GM12872 (cell line): Measurements from ENCODE around the gene PCSK6.

Experiments used
- TF ChIP-seq, protein P1 (sequence below): IDR thresholded peaks from 3 replicates; pipeline ENCODE4 v1.5.1; 2011; ENCODE audit warnings: low read depth, mild to moderate bottlenecking, low read length, moderate library complexity; ENCODE audit not compliant: insufficient read depth

PCSK6 gene

DNA sequence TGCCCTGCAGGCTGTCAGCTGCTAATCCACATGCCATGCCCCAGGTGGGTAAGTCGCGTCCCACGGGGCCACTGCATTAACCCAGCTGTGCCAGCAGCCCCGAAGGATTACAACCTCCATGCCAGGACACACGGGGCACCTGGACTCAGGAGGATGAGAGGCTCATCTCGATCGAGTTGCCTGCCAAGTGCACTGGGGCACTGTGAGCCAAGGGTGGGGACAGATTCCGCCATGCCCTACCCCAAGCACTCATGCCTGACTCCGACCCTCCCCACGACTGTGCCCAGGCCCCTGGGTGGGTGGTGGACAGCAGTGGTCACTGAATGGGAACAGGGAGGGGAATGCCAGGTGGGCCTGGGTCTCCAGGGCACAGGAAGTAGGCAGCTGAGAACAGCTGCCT is 173.8 kb downstream of the PCSK6 start:
- TF ChIP-seq, protein P1, sequence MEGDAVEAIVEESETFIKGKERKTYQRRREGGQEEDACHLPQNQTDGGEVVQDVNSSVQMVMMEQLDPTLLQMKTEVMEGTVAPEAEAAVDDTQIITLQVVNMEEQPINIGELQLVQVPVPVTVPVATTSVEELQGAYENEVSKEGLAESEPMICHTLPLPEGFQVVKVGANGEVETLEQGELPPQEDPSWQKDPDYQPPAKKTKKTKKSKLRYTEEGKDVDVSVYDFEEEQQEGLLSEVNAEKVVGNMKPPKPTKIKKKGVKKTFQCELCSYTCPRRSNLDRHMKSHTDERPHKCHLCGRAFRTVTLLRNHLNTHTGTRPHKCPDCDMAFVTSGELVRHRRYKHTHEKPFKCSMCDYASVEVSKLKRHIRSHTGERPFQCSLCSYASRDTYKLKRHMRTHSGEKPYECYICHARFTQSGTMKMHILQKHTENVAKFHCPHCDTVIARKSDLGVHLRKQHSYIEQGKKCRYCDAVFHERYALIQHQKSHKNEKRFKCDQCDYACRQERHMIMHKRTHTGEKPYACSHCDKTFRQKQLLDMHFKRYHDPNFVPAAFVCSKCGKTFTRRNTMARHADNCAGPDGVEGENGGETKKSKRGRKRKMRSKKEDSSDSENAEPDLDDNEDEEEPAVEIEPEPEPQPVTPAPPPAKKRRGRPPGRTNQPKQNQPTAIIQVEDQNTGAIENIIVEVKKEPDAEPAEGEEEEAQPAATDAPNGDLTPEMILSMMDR: no peak

DNA sequence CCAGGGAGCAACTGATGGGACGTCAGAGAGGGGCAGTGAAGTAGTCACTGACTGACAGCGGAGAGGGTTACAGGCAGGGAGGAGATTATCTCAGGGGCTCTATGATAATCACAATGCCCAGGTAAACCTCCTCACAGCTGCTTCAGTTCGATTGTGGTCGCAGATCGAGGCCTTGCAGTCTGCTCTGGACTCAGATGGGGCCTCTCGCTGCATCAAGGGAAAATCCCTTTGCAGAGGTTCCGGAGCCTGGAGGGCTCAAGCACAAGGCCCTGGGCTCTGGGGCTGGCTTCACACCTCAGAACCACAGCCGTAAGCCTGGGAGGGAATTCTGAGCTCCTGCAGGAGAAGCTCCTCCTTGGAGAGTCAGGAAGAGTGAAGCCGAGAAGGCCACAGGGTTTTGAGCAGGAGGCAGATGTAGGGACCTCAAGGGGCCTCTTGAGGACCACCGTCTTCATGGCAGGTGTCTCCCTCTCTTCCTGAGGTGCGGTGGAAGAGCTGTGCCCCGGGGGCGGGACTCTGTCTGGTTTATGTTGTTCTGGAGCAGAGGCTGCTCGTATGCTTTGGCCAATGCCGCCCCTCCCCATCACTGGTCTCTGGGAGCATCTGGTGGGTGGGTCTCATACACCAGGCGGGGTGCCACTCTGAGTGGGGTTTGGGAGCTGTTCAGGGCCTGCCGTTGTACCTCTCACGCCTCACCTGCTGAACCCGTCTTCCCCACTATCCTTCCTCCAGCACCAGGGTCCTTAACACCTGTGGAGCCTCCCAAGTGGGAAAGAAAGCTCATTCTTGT is 175.0 kb downstream of the PCSK6 start:
- TF ChIP-seq, protein P1: no peak

DNA sequence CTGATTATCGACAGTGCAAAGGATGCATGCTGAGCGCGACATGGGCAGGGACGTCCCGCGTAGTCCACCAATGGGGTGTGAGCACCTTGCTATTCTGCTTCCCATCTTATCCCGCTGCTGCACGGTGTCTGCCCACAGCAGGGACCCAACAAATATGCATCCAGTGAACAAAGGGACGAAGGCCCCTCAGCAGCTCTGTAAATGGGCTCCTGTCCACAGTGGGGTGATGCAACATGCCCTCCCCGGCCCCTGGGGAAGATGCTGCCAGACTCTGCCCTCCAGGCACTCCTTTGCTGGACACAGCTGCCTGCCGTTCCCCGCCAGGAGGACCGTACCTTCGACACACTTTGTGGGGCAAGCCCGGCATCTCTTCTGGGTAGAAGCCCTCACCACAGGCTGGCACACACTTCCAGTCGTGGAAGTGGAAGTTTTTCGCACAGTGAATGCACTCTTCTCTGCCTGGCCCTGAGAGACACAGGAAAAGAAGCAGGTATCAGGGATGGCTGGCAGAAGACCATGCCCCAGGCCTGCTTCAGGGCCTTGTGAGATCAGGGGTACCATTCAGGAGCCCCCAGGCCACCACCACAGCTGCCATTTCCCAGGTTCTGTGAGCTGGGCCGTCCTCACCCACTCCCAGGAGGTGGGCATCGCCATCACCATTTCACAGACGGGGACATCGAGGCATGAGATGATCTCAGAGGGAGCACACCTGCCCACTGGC is 176.3 kb downstream of the PCSK6 start:
- TF ChIP-seq, protein P1: no peak

DNA sequence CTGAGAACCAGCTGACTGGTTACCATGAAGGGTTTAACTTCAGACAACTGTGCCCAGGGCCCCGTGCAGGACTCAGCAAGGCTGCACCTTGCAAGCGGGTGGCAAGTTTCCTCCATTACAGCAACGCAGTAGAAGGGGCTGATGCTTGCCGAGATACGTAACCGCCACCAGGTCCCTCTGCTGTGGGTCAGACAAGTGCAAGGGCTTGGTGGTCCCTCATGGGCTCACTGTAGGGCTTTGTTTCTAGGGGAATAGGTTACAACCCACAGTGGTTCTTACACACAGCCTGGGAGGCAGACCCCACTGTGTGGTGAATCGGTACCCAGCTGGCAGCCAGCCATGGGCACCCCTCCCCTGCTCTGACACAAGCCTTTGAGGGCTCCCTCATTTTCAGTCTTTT is 179.0 kb downstream of the PCSK6 start:
- TF ChIP-seq, protein P1: no peak

DNA sequence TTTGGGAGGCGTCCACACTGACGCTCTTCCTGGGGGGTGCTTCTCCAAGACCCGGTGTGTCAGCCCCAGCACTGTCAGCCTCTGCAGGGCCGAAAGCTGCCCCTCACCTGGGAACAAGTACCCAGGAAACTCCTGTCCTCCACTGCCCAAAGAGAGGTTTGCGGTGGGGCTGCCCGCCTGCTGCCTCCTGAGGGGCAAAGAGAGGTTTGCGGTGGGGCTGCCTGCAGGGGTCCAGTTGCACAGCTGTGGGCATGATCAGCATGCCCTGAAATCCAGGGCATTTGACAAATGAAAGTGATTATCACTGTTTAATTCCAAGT is 179.4 kb downstream of the PCSK6 start:
- TF ChIP-seq, protein P1: no peak

DNA sequence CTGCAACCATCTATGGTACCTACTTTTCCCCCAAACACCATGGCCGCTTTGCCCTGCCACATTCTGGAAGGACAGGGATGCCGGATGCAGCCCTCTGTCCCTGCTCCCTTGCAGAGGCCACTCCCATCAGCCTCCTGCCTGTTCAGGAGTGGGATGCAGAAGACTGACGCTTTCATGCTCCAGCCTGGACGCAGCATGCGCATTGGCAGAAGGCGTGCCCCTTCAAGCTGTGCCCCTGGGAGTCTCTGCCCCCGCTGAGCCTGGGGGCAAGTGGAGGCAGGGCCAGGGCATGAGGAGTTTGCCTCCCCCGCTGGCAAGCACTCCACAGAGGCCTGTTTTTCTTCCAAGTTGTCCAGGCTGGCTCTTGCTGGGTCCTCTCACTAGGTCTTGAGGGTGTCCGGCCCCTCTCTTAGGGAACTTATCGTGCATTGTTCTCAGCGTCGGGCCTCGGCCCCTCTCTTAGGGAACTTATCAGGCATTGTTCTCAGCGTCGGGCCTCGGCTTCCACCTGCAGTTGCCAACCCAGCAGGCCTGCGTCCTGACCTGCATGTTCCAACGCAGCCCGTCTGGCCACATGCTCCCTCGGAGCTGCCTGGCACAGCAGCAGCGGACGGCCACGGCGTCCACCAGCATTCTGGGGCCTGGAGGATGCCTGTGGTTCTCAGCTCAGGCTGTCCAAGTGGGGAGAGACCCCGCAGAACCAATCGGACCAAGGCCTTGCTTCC is 179.9 kb downstream of the PCSK6 start:
- TF ChIP-seq, protein P1: no peak
